Neural crest cell (in vitro differentiated cells): ENCODE results near the gene CDR2L. TPM values are rescaled to one million over a fixed set of nuclear protein-coding genes. Genes with fewer than 3 reads are reported as not detected.
"Not testable (repeated sequence)": the region's sequence is repeated elsewhere in the genome, so short reads cannot be mapped to it uniquely, and the experiment has no call there.

Experiments
- DNase-seq: peaks from one replicate; pipeline ENCODE4 v3.0.0; 2021; ENCODE audit warnings: low read depth, mixed read lengths, low spot score
- H3K27ac Mint-ChIP-seq: one replicate; pipeline ENCODE4 v1.8.0; 2021; ENCODE audit warnings: mild to moderate bottlenecking, mixed read lengths; ENCODE audit not compliant: unreplicated experiment
- H3K27me3 Mint-ChIP-seq: 2 replicates; pipeline ENCODE4 v1.8.0; 2021; ENCODE audit warnings: low read depth, mild to moderate bottlenecking, mixed read lengths
- H3K36me3 Mint-ChIP-seq: 2 replicates; pipeline ENCODE4 v1.8.0; 2021; ENCODE audit warnings: low read depth, mild to moderate bottlenecking, mixed read lengths
- H3K4me1 Mint-ChIP-seq: 2 replicates; pipeline ENCODE4 v1.8.0; 2021; ENCODE audit warnings: mixed read lengths
- H3K4me3 Mint-ChIP-seq: one replicate; pipeline ENCODE4 v1.8.0; 2021; ENCODE audit warnings: mild to moderate bottlenecking, mixed read lengths
- H3K9me3 Mint-ChIP-seq: 2 replicates; pipeline ENCODE4 v1.8.0; 2021; ENCODE audit warnings: mixed read lengths
- CTCF ChIP-seq: fragments of 200-600 bp; sonication (generic); conservative IDR thresholded peaks from 2 replicates; pipeline ENCODE4 v1.5.0; 2021; ENCODE audit warnings: antibody characterized with exemption, mild to moderate bottlenecking
- total RNA-seq: library from RNA; stranded (reverse); gene quantifications from 2 replicates; pipeline ENCODE4 v1.2.1, GENCODE V29; 2021

Gene CDR2L
- total RNA-seq, 1 donor from 2014 or later: 24.1 TPM

DNA sequence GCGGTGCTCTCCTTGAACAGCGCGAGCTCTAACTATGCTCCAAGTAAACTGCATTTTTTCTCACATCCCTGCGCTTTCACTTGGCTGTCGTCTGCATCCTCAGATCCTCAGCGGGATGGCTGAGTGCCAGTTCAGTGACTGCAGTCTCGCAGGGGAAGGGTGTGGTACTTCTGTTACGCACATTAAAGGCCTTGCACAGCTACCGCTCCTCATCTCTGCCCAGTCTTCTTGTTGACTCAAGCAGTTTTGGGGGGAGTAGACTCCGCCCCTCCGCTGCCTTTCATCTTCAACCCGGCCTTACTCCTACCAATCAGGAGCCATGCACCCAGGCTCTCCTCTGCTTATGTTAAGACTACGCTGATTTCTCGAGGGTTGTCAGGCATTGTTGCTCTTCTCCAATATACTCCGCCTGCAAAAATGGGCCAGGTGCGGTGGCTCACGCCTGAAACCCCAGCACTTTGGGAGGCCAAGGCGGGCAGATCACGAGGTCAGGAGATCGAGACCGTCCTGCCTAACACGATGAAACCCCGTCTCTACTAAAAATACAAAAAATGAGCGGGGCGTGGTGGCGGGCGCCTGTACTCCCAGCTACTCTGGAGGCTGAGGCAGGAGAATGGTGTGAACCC, 49.3 kb downstream of the CDR2L start:
- Mint-ChIP-seq H3K27me3 (peaks cover 31% of the 10 kb centered on the region), H3K27ac (no peak overlapping the region), H3K4me3 (peak overlapping the region; percentile 69), H3K4me1 (peaks cover 35% of the 10 kb centered on the region), H3K36me3 (peaks cover 6% of the 10 kb centered on the region), H3K9me3 (peaks cover 5% of the 10 kb centered on the region)
- no peak for DNase-seq
- no peak for TF ChIP-seq CTCF

DNA sequence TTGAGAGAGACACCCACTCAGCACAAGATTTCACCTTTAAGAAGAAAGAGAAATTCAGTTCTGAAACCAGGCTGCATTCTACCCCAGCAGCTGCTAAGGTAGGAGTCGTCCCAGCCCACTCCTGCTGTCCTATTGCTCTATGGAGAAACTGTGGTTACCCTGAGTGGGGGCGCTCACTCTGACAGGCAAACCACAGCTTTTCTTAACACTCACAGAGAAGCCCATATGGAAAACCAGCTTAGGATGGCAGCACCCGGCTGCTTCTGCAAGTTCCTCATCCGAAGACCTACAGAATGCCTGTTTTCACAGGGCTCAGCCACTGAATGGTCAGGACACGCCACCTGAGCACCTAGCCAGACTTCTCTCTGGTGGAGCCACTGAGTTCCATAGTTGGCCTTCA, 51.8 kb downstream of the CDR2L start:
- H3K4me1 Mint-ChIP-seq: peaks cover 20% of the 10 kb centered on the region
- peaks cover 3% of the 10 kb centered on the region for H3K9me3 Mint-ChIP-seq
- peaks cover 13% of the 10 kb centered on the region for H3K27me3 Mint-ChIP-seq
- no peak overlapping the region for H3K4me3 Mint-ChIP-seq
- H3K36me3 Mint-ChIP-seq: peaks cover 6% of the 10 kb centered on the region
- no peak for DNase-seq
- TF ChIP-seq CTCF: no peak
- H3K27ac Mint-ChIP-seq: no peak overlapping the region

- Mint-ChIP-seq H3K27ac (no peak overlapping the region), H3K36me3 (peaks cover 3% of the 10 kb centered on the region), H3K4me3 (peak overlapping the region; percentile 38), H3K4me1 (peaks cover 23% of the 10 kb centered on the region), H3K27me3 (no peaks in the 10 kb centered on the region), H3K9me3 (no peaks in the 10 kb centered on the region)
- no peak for DNase-seq
- TF ChIP-seq CTCF: no peak
Measured at GRCh38 chr17:75041656-75042280, 54.3 kb downstream of the CDR2L start.

DNA sequence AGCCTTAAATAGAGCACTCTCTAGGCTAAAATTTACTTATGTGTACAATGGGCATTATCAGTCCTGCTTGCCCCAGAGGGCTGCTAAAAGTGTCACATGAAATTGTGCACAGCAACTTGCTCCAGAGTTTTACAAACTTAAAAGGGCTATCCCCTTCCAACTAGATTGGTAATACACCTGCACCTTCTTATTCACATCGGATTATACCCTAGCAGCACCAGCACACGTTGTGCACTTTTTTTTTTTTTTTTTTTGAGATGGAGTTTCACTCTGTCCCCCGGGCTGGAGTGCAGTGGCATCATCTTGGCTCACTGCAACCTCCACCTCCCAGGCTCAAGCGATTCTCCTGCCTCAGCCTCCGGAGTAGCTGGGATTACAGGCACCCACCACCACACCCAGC, 56.4 kb downstream of the CDR2L start:
- H3K36me3 Mint-ChIP-seq, H3K27ac Mint-ChIP-seq, DNase-seq, H3K9me3 Mint-ChIP-seq, H3K27me3 Mint-ChIP-seq: not testable (repeated sequence)
- H3K4me3 Mint-ChIP-seq: peak overlapping the region; percentile 57
- peaks cover 35% of the 10 kb centered on the region for H3K4me1 Mint-ChIP-seq

- no peaks in the 10 kb centered on the region for H3K9me3 Mint-ChIP-seq
- peaks cover 3% of the 10 kb centered on the region for H3K36me3 Mint-ChIP-seq
- no peaks in the 10 kb centered on the region for H3K27me3 Mint-ChIP-seq
- H3K4me3 Mint-ChIP-seq: peak overlapping the region; percentile 99
- no peak for TF ChIP-seq CTCF
- no peak for DNase-seq
- no peak overlapping the region for H3K27ac Mint-ChIP-seq
- H3K4me1 Mint-ChIP-seq: peaks cover 41% of the 10 kb centered on the region
Measured at GRCh38 chr17:75044716-75045115, 57.3 kb downstream of the CDR2L start.

- not testable (repeated sequence) for H3K36me3 Mint-ChIP-seq, DNase-seq, H3K9me3 Mint-ChIP-seq, H3K27ac Mint-ChIP-seq, H3K27me3 Mint-ChIP-seq
- peaks cover 41% of the 10 kb centered on the region for H3K4me1 Mint-ChIP-seq
- H3K4me3 Mint-ChIP-seq: peak overlapping the region; percentile 99
Measured at GRCh38 chr17:75045946-75046406, 58.5 kb downstream of the CDR2L start.
